GM21529 (cell line): ENCODE measurements around the gene FAM210A.

Experiments used
- ATAC-seq: cut with Tn5 transposase; IDR thresholded peaks from one replicate; pipeline ENCODE4 v1.9.1; 2021; ENCODE audit not compliant: unreplicated experiment

Gene FAM210A

GRCh38 chr18:13649397-13650390 lies 76.7 kb downstream of the FAM210A start:
- no peak for ATAC-seq

- ATAC-seq = no peak
Measured at GRCh38 chr18:13647761-13648160, 78.6 kb downstream of the FAM210A start.

GRCh38 chr18:13646633-13647032 lies 79.7 kb downstream of the FAM210A start:
- no peak for ATAC-seq

GRCh38 chr18:13645093-13645492 lies 81.3 kb downstream of the FAM210A start:
- no peak for ATAC-seq

- no peak for ATAC-seq
Measured at GRCh38 chr18:13643261-13643751, 83.1 kb downstream of the FAM210A start.

- ATAC-seq = no peak
Measured at GRCh38 chr18:13642440-13642827, 83.9 kb downstream of the FAM210A start.

GRCh38 chr18:13641551-13642439 lies 84.6 kb downstream of the FAM210A start:
- ATAC-seq = no peak

GRCh38 chr18:13640266-13640860 lies 86.0 kb downstream of the FAM210A start:
- no peak for ATAC-seq

- ATAC-seq = no peak
Measured at GRCh38 chr18:13638719-13639595, 87.4 kb downstream of the FAM210A start.

- no peak for ATAC-seq
Measured at GRCh38 chr18:13635046-13635445, 91.3 kb downstream of the FAM210A start.

GRCh38 chr18:13633700-13634099 lies 92.7 kb downstream of the FAM210A start:
- ATAC-seq = no peak

- no peak for ATAC-seq
Measured at GRCh38 chr18:13630716-13631268, 95.6 kb downstream of the FAM210A start.

- peak; percentile 84 for ATAC-seq
Measured at GRCh38 chr18:13629841-13630715, 96.3 kb downstream of the FAM210A start.

- no peak for ATAC-seq
Measured at GRCh38 chr18:13628211-13628610, 98.1 kb downstream of the FAM210A start.

- no peak for ATAC-seq
Measured at GRCh38 chr18:13627639-13628038, 98.7 kb downstream of the FAM210A start.

GRCh38 chr18:13626544-13626908 lies 99.8 kb downstream of the FAM210A start:
- no peak for ATAC-seq

GRCh38 chr18:13625843-13626543 lies 100.4 kb downstream of the FAM210A start:
- no peak for ATAC-seq

GRCh38 chr18:13625355-13625754 lies 101.0 kb downstream of the FAM210A start:
- no peak for ATAC-seq
